HepG2 (cell line): ENCODE results near the gene ETFRF1. TPM values are rescaled to one million over a fixed set of nuclear protein-coding genes. Genes with fewer than 3 reads are reported as not detected.

Source experiments
- HES4 ChIP-seq: sonication (generic); formaldehyde crosslinking; IDR thresholded peaks from 2 replicates; pipeline ENCODE4 v1.9.0; 2021; ENCODE audit warnings: mild to moderate bottlenecking, missing genetic modification reagents, borderline replicate concordance
- HOXD1 ChIP-seq: sonication (generic); formaldehyde crosslinking; IDR thresholded peaks from 2 replicates; pipeline ENCODE4 v1.5.0; 2020; ENCODE audit warnings: missing genetic modification reagents
- JUNB ChIP-seq: sonication (generic); formaldehyde crosslinking; IDR thresholded peaks from 2 replicates; pipeline ENCODE4 v1.8.0; 2022; ENCODE audit warnings: missing genetic modification reagents, mild to moderate bottlenecking, borderline replicate concordance
- KAT7 ChIP-seq: IDR thresholded peaks from 2 replicates; pipeline ENCODE4 v1.6.1; 2018; ENCODE audit warnings: borderline replicate concordance, missing compliant biosample characterization
- KLF16 ChIP-seq, 2 experiments: sonication (generic) in 1 of 2; formaldehyde crosslinking in 1 of 2; IDR thresholded peaks; 2 replicates each; pipeline versions ENCODE4 v1.6.1 to v1.8.0; 2016 to 2023; ENCODE audit warnings: missing genetic modification reagents in 2 of 2, missing compliant biosample characterization in 1 of 2
- SOX5 ChIP-seq: IDR thresholded peaks from 2 replicates; pipeline ENCODE4 v1.6.1; 2016; ENCODE audit warnings: borderline replicate concordance
- ZKSCAN5 ChIP-seq: sonication (generic); formaldehyde crosslinking; IDR thresholded peaks from 2 replicates; pipeline ENCODE4 v1.5.1; 2020; ENCODE audit warnings: mild to moderate bottlenecking, missing genetic modification reagents
- ZNF143 ChIP-seq: sonication (generic); formaldehyde crosslinking; IDR thresholded peaks from 2 replicates; pipeline ENCODE4 v1.4.0; 2020; ENCODE audit warnings: missing genetic modification reagents
- ZNF33B ChIP-seq: sonication (generic); formaldehyde crosslinking; IDR thresholded peaks from 2 replicates; pipeline ENCODE4 v1.5.1; 2020; ENCODE audit warnings: mild to moderate bottlenecking, missing genetic modification reagents
- ZNF468 ChIP-seq: sonication (generic); formaldehyde crosslinking; IDR thresholded peaks from 2 replicates; pipeline ENCODE4 v1.8.0; 2022; ENCODE audit warnings: mild to moderate bottlenecking, moderate library complexity, missing genetic modification reagents
- polyA plus RNA-seq, 8 experiments: library from polyadenylated mRNA; depleted of rRNA in 3 of 8; stranded (reverse) in 7 of 8; unstranded in 1 of 8; fragments of >200 nt; fragmentation: Illumina TruSeq in 4 of 8; extraction: Trizol in 4 of 8; gene quantifications; 2 replicates each; pipeline versions ENCODE4 v1.2.1 to v1.2.3, GENCODE V29; 2011 to 2016; ENCODE audit warnings: low read depth in 4 of 8, missing spikeins in 1 of 8, mixed read lengths in 1 of 8; ENCODE audit not compliant: insufficient read depth in 1 of 8
- total RNA-seq, 5 experiments: library from RNA; depleted of rRNA; stranded (reverse); fragments of >200 nt; fragmentation: Illumina TruSeq; extraction: Trizol; gene quantifications; 2 replicates each; pipeline ENCODE4 v1.2.3, GENCODE V29; 2016; ENCODE audit warnings: low read depth in 1 of 5
- TF ChIP-seq, protein P1 (sequence below): IDR thresholded peaks from 2 replicates; pipeline ENCODE4 v1.6.1; 2018; ENCODE audit warnings: missing genetic modification reagents
- TF ChIP-seq, protein P2 (sequence below): sonication (generic); formaldehyde crosslinking; IDR thresholded peaks from 2 replicates; pipeline ENCODE4 v1.5.1; 2020; ENCODE audit warnings: missing genetic modification reagents, mild to moderate bottlenecking, borderline replicate concordance
- TF ChIP-seq, protein P3 (sequence below): sonication (generic); formaldehyde crosslinking; IDR thresholded peaks from 2 replicates; pipeline ENCODE4 v1.5.1; 2020; ENCODE audit warnings: mild to moderate bottlenecking, missing genetic modification reagents, borderline replicate concordance

Gene ETFRF1
- total and polyA plus RNA-seq, 2 of the 13 experiments (the other 11 are each of a cell fraction or from before 2014, with no cell fraction given) = 6.8 to 7.0 TPM

DNA sequence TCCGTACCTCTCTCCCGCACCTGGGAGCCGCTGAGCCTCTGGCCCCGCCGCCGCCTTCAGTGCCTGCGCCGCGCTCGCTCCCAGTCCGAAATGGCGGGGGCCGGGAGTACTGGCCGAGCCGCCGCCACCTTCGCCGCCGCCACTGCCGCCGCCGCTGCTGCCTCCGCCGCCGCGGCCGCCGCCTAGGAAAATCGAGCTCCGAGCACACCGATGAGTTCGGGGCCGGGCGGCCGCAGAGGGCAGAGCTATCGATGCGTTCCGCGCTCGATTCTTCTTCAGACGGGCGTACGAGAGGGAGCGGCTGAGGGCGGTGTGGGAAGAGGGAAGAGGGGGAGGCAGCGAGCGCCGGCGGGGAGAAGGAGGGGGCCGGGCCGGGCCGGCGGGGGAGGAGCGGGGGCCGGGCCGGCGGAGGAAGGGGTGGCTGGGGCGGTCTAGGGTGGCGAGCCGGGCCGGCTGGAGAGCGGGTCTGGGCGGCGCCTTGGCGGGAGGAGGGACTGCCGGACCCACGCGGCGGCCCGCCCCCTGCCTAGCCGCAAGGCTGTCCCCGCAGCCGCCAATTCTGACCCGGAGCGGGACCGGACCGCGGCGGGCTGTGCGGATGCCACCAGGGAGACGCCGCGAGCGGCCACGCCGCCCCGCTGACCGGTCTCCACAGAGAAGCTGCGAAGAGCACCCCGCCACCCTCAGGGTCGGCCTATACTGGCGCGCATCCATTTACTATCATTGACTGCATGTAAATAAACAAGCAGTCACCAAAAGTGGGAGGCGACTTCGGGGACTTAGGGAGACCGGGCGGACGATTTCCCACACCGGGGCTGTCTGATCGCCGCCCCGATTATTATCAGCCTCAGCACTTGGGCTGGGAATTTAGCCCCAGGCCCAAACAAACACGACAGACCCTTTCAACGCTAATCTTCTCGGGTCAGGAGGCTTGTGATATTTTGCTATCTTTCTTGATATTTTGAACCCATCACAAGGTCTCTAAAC lies 56.0 kb downstream of the ETFRF1 start, which contains the start of gene KRAS (continued):
- TF ChIP-seq SOX5 (CRISPR knock-in tag) = peak; percentile 17; the same call in 1 of the 2 replicates
- no peak for TF ChIP-seq JUNB
- 0 out of 2 replicates have a peak, but pooled peaks have one; percentile 24 for TF ChIP-seq HES4
- no peak for TF ChIP-seq ZNF143 (CRISPR knock-in tag)
- TF ChIP-seq ZNF33B (CRISPR knock-in tag) = peak; percentile 67; the same call in 1 of the 2 replicates
- TF ChIP-seq, protein P1, sequence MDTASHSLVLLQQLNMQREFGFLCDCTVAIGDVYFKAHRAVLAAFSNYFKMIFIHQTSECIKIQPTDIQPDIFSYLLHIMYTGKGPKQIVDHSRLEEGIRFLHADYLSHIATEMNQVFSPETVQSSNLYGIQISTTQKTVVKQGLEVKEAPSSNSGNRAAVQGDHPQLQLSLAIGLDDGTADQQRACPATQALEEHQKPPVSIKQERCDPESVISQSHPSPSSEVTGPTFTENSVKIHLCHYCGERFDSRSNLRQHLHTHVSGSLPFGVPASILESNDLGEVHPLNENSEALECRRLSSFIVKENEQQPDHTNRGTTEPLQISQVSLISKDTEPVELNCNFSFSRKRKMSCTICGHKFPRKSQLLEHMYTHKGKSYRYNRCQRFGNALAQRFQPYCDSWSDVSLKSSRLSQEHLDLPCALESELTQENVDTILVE = peak; percentile 89
- TF ChIP-seq, protein P2, sequence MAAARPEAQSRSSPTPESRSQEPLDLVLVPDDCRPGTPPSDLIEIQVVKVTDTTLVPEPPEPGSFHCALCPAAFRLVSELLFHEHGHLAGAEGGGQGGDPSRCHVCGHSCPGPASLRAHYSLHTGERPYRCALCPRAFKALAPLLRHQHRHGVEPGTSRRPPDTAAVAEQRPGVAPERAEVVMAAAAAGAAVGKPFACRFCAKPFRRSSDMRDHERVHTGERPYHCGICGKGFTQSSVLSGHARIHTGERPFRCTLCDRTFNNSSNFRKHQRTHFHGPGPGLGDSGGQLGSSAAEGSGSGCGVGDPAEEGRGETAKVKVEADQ = no peak
- TF ChIP-seq ZNF468 (CRISPR knock-in tag) = no peak
- TF ChIP-seq ZKSCAN5 (CRISPR knock-in tag) = no peak
- peak in 1 of 2 experiments; percentile 66; a peak in 1 of 4 replicates for TF ChIP-seq KLF16 (CRISPR knock-in tag; IDR thresholded peaks at IDR 0.05)
- TF ChIP-seq KAT7 (CRISPR knock-in tag) = no peak
- TF ChIP-seq, protein P3, sequence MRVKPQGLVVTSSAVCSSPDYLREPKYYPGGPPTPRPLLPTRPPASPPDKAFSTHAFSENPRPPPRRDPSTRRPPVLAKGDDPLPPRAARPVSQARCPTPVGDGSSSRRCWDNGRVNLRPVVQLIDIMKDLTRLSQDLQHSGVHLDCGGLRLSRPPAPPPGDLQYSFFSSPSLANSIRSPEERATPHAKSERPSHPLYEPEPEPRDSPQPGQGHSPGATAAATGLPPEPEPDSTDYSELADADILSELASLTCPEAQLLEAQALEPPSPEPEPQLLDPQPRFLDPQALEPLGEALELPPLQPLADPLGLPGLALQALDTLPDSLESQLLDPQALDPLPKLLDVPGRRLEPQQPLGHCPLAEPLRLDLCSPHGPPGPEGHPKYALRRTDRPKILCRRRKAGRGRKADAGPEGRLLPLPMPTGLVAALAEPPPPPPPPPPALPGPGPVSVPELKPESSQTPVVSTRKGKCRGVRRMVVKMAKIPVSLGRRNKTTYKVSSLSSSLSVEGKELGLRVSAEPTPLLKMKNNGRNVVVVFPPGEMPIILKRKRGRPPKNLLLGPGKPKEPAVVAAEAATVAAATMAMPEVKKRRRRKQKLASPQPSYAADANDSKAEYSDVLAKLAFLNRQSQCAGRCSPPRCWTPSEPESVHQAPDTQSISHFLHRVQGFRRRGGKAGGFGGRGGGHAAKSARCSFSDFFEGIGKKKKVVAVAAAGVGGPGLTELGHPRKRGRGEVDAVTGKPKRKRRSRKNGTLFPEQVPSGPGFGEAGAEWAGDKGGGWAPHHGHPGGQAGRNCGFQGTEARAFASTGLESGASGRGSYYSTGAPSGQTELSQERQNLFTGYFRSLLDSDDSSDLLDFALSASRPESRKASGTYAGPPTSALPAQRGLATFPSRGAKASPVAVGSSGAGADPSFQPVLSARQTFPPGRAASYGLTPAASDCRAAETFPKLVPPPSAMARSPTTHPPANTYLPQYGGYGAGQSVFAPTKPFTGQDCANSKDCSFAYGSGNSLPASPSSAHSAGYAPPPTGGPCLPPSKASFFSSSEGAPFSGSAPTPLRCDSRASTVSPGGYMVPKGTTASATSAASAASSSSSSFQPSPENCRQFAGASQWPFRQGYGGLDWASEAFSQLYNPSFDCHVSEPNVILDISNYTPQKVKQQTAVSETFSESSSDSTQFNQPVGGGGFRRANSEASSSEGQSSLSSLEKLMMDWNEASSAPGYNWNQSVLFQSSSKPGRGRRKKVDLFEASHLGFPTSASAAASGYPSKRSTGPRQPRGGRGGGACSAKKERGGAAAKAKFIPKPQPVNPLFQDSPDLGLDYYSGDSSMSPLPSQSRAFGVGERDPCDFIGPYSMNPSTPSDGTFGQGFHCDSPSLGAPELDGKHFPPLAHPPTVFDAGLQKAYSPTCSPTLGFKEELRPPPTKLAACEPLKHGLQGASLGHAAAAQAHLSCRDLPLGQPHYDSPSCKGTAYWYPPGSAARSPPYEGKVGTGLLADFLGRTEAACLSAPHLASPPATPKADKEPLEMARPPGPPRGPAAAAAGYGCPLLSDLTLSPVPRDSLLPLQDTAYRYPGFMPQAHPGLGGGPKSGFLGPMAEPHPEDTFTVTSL (CRISPR knock-in tag) = no peak
- no peak; the same call in 1 of the 2 replicates for TF ChIP-seq HOXD1 (CRISPR knock-in tag)
